Measurements from ENCODE around the gene MMP21.

MMP21 gene

DNA sequence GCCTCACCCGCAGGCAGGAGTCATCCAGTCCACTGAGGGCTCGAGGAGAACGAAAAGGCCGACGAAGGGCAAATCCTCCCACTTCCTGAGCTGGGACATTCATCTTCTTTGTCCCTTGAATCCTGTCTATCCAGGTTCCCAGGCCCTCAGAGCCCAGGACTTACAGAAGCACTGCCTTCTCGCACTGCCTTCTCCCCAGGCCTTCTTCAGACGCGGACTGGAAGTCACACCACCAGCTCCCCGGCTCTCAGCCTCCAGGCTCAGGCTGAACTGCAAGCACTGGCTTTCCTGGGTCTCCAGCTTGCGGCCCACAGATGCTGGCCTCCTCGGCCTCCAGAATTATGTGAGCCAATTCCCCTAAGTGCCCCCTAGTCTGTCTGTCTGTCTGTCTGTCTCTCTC is 6.4 kb upstream of the MMP21 start:
- H3K36me3 Mint-ChIP-seq (ENCODE audit: insufficient read depth): no peaks in the 10 kb centered on the region
- ATAC-seq (replicated peaks) (no peak), DNase-seq (no peak)
- no peaks in the 10 kb centered on the region for H3K9me3 Mint-ChIP-seq
- no peak overlapping the region for H3K27ac Mint-ChIP-seq
- no peak overlapping the region for H3K4me3 Mint-ChIP-seq
- peaks cover 2% of the 10 kb centered on the region in 2 donors for H3K4me1 Mint-ChIP-seq (ENCODE audit: low read depth in 2 of 2)
- peaks cover 12 to 16% of the 10 kb centered on the region in 2 donors for H3K27me3 Mint-ChIP-seq

DNA sequence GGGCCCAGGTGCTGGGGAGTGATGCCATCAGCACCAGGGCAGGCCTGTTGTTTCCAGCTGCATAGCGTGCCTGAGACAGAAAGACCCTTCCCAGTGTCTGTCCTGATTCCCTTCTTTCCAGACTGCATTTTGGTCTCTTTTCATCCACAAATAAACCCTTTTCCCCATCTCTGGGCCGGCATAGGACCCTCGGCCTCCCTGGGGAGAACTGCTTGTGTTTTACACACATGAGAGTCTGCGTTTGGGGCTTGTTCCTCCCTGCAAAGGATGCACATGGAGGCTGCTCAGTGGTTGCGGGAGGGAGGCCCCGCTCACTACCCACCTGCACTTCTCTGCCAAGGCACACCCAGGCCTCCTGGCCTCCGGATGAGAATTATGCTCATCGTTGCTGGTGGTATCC is 5.8 kb upstream of the MMP21 start:
- Mint-ChIP-seq H3K4me1 (ENCODE audit: low read depth in 2 of 2) (no peaks in the 10 kb centered on the region), H3K4me3 (no peak overlapping the region), H3K36me3 (ENCODE audit: insufficient read depth) (no peaks in the 10 kb centered on the region), H3K27me3 (peaks cover 12 to 16% of the 10 kb centered on the region in 2 donors), H3K9me3 (no peaks in the 10 kb centered on the region), H3K27ac (no peak overlapping the region)
- DNase-seq (no peak), ATAC-seq (replicated peaks) (no peak)

DNA sequence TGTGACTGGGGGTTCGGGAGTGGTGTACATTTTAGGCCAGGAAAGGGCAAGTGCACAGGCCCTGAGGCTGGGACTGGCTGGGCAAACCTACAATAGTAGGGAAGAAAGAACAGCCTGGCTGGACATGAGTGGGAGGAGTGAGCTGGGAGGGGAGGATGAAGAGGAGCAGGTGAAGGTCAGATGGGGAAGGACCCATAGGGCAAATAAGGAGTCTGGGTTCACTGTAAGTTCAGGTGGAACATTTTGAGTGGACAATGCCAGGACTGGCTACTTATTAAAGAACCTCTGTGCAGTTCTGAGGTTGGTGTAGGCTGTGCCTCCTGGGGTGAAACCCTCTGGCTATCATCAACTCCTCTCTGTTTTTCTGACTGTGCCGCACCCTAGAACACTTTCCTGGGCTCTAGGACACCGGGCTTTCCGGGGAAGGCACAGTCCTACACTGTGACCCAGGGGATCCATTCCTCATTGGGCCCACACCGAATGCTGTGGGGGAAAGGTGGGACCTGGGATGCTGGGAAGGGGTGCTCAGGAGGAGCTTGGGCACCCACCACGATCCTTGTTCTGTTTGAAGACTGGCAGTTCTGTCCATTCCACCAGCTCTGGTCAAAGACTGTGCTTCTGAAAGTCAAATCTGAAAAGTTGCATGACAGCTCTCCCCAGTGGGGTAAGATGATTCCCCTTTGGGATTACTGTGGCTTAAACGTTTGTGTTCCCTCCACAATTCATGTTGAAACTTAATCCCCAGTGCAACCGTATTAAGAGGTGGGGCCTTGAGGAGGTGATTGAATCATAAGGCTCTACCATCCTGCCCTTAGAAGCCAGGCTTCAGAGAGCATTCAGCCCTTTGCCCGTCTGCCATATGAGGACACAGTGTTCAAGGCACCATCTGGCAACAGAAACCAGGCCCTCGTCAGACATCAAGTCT is 4.0 kb upstream of the MMP21 start:
- no peak for DNase-seq
- H3K27me3 Mint-ChIP-seq: peaks cover 12 to 16% of the 10 kb centered on the region in 2 donors
- no peaks in the 10 kb centered on the region for H3K9me3 Mint-ChIP-seq
- ATAC-seq (replicated peaks): no peak
- H3K36me3 Mint-ChIP-seq (ENCODE audit: insufficient read depth): no peaks in the 10 kb centered on the region
- no peak overlapping the region for H3K4me3 Mint-ChIP-seq
- no peak overlapping the region for H3K27ac Mint-ChIP-seq
- no peaks in the 10 kb centered on the region for H3K4me1 Mint-ChIP-seq (ENCODE audit: low read depth in 2 of 2)

DNA sequence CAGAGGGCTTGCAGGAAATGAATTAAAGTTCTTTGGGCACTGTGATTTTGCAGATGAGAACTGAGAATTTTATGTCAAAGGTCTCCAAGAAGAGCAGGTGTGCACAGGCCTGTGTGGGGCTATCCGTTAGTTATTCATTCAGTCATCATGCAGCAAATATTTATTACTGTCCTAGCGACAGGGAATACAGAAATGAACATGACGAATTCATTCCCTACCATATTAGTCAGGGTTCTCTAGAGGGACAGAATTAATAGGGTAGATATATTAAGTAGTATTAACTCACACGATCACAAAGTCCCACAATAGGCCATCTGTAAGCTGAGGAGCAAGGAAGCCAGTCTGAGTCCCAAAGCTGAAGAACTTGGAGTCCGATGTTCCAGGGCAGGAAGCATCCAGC is 2.9 kb upstream of the MMP21 start:
- ATAC-seq (replicated peaks) (no peak), DNase-seq (no peak)
- Mint-ChIP-seq H3K27me3 (peaks cover 16 to 18% of the 10 kb centered on the region in 2 donors), H3K4me3 (no peak overlapping the region), H3K27ac (no peak overlapping the region), H3K4me1 (ENCODE audit: low read depth in 2 of 2) (no peaks in the 10 kb centered on the region), H3K9me3 (no peaks in the 10 kb centered on the region), H3K36me3 (ENCODE audit: insufficient read depth) (no peaks in the 10 kb centered on the region)

DNA sequence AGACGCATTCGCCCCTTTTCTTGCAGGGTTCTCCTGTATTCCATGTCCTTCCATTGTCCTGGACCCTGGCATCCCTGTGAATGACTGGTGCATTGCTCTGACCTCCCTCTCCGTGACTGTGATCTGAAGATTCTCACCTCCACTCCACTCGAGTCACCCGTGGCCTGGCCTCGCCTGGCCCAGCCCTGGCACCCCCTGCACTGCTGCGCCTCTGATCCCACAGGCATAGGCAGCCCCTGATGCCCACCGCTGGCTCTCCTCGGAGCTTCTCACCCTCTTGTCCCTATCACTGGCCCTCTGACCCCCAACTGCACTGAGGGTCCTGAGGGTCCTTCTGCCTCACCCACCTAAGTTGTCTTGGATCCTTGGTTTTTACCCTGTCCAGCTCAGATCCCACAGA is 2.2 kb upstream of the MMP21 start:
- no peak overlapping the region for H3K4me3 Mint-ChIP-seq
- no peaks in the 10 kb centered on the region for H3K9me3 Mint-ChIP-seq
- H3K27me3 Mint-ChIP-seq: peaks cover 16 to 18% of the 10 kb centered on the region in 2 donors
- ATAC-seq (replicated peaks): no peak
- H3K27ac Mint-ChIP-seq: no peak overlapping the region
- no peak for DNase-seq
- no peaks in the 10 kb centered on the region for H3K36me3 Mint-ChIP-seq (ENCODE audit: insufficient read depth)
- H3K4me1 Mint-ChIP-seq (ENCODE audit: low read depth in 2 of 2): no peaks in the 10 kb centered on the region

DNA sequence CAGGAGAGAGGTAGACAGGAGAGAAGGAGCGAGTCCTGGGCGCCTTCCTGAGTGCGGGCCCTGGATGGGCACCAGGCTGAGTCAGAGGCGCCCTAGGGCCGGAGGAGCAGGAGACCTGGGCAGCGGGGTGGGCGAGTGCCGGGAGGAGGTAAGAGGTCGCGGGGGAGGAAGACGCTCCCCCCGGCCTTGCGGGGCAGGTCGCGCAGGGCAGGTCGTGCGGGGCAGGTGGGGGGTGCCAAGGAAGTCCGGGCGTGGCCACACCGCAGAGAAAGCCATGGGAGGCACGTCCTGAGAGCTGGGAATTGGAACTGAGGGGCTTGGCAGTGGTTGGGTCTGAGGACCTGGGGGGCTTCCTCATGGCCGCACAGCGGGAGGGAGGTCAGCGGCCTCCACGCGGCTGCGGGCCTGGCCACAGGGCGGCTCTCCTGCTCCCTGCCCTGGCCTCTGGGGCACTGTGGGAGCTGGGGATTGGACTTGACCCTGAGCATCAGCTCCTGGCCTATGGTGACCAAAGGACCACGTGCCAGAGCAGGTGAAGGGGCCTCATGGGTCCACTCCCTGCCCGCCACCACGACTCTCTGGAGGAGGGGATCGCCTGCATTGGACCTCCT is 935 bp downstream of the MMP21 start:
- H3K27me3 Mint-ChIP-seq: peaks cover 16 to 18% of the 10 kb centered on the region in 2 donors
- H3K36me3 Mint-ChIP-seq (ENCODE audit: insufficient read depth): peaks cover 7% of the 10 kb centered on the region
- H3K4me1 Mint-ChIP-seq (ENCODE audit: low read depth in 2 of 2): no peaks in the 10 kb centered on the region
- H3K9me3 Mint-ChIP-seq: no peaks in the 10 kb centered on the region
- no peak for DNase-seq
- no peak overlapping the region for H3K27ac Mint-ChIP-seq
- no peak overlapping the region for H3K4me3 Mint-ChIP-seq
- ATAC-seq (replicated peaks): no peak

DNA sequence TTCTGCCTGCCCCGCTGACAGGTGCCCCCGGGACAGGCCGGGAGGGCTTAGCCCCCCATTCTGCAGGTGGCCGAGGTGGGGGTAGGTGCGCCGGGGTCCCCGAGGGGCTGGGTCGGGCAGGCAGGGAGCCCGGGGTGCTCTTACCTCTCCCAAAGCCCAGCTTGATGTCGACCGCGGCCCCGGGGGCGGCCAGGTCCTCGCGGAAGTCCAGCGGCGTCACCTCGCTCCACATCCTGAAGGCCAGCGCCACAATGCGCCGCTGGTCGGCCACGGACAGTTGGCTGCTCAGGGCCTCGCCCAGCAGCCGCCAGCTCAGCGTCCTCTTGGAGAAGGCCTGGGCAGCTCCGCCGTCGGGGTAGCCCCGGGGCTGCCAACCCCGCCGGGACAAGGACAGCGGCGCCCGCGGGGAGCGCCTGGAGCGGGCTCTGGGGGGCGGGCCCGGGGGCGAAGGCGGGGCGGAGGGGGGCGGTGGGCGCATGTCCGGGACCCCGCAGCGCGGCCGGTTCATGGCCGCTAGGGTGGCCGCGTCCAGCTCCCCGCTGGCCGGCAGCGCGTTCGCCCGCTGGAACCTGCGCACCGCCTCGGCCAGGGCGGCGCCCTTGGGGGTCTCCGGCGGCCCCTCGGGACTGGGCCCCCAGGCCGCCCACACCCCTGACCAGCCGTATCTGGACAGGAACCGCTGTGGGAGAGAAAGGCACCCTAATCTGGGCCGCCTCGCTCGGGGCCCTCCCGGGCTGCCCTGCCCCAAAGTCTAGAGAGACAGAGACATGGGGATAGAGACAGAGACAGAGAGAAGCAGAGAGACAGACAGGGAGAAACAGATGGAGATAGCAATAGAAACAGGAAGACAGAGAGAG is 1.7 kb downstream of the MMP21 start:
- Mint-ChIP-seq H3K27me3 (peaks cover 16 to 18% of the 10 kb centered on the region in 2 donors), H3K36me3 (ENCODE audit: insufficient read depth) (peaks cover 7% of the 10 kb centered on the region), H3K27ac (no peak overlapping the region), H3K4me1 (ENCODE audit: low read depth in 2 of 2) (no peaks in the 10 kb centered on the region), H3K4me3 (no peak overlapping the region), H3K9me3 (no peaks in the 10 kb centered on the region)
- ATAC-seq (replicated peaks) (no peak), DNase-seq (no peak)

DNA sequence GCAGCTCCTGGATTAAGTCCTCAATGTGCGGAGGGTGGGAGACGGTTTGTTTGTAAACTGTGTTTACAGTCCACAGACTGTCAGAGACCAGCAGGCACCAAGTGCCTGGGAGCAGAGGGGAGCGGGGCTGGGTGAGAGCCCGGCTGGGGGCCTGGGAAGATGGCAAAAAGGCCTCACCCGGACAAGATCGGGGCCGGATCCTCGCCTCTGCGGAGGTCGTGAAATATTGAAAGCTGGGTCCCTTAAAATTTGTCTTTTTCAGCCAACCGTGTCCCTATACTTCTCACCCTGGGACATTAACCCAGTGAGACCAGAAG is 2.8 kb downstream of the MMP21 start:
- DNase-seq (no peak), ATAC-seq (replicated peaks) (no peak)
- Mint-ChIP-seq H3K4me3 (no peak overlapping the region), H3K4me1 (ENCODE audit: low read depth in 2 of 2) (no peaks in the 10 kb centered on the region), H3K36me3 (ENCODE audit: insufficient read depth) (peaks cover 12% of the 10 kb centered on the region), H3K27ac (no peak overlapping the region), H3K27me3 (peaks cover 7 to 12% of the 10 kb centered on the region in 2 donors), H3K9me3 (no peaks in the 10 kb centered on the region)

DNA sequence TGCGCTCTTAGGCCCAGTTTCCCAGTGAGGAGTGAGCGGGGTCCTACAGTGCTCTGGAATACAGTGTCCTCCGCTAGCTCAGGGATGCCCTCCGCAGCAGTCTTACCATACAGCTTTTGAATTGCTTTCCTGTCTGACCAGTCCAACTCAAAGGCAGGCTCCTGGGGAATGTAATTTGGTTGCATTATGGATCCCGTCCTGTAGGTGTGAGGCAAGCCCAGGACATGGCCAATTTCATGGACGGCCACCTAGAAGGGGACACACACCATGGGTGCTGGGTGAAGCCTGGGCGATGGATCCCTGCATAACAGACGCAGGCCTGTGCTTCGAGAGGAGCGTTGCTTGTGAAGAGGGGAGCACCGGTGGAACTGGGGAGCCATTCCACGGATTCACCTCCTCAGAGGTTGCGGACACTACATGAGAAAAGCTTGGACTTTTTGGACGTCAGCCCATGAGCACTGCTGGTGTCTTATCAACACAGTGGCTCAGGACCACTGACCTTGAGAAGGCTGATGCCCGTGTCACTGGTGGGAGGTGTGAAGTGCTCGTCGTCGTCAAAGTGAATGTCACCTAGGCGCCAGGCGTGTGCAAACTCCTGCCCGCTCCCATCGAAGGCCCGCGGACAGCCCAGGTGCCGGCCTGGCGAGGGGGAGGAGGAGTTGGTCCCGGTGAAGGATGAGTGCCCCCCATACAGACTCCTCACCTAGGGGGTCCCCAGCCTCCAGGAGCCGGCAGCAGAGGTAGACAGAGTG is 3.3 kb downstream of the MMP21 start:
- DNase-seq: no peak
- no peaks in the 10 kb centered on the region for H3K4me1 Mint-ChIP-seq (ENCODE audit: low read depth in 2 of 2)
- H3K36me3 Mint-ChIP-seq (ENCODE audit: insufficient read depth): peaks cover 12% of the 10 kb centered on the region
- peaks cover 2 to 6% of the 10 kb centered on the region in 2 donors for H3K27me3 Mint-ChIP-seq
- ATAC-seq (replicated peaks): no peak
- no peak overlapping the region for H3K4me3 Mint-ChIP-seq
- no peak overlapping the region for H3K27ac Mint-ChIP-seq
- H3K9me3 Mint-ChIP-seq: no peaks in the 10 kb centered on the region

DNA sequence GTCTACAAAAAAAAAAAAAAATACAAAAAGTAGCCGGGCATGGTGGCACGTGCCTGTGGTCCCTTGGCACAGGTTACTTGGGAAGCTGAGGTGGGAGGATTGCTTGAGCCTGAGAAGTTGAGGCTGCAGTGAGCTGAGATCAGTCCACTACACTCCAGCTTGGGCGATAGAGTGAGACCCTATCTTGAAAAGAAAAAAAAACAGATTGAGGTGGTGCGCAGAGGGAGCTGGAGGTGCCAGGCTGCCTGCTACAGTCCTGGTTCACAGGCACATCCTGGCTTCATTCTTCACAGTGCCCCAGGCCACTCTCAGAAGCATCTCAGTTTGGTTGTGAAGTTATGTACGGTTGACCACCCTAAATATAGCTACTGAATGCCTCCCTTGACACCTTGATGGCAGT is 4.8 kb downstream of the MMP21 start:
- DNase-seq (no peak), ATAC-seq (replicated peaks) (no peak)
- no peak overlapping the region for H3K27ac Mint-ChIP-seq
- no peak overlapping the region for H3K4me3 Mint-ChIP-seq
- no peaks in the 10 kb centered on the region for H3K9me3 Mint-ChIP-seq
- peaks cover 0 to 6% of the 10 kb centered on the region in 2 donors for H3K27me3 Mint-ChIP-seq
- H3K36me3 Mint-ChIP-seq (ENCODE audit: insufficient read depth): peaks cover 12% of the 10 kb centered on the region
- H3K4me1 Mint-ChIP-seq (ENCODE audit: low read depth in 2 of 2): no peaks in the 10 kb centered on the region

DNA sequence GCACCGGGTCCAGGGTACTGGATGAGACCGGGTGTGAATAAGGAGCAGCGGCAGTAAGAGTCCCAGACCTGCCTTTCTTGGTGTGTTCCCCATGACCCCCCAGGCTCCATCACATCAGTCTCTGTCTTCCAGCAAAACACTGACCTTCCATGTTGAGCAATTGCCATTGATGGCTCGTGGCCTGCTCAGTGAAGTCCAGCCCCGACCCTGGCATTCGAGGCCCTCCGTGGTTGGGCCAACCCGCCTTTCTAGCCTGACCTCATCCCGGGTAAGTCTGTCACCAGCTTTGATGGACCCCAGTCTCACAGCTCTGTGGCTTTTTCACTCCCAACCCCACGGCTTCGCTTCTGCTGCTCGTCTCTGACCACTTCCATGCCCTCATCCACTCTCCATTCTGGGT is 6.4 kb downstream of the MMP21 start:
- H3K9me3 Mint-ChIP-seq: no peaks in the 10 kb centered on the region
- DNase-seq: no peak
- H3K27me3 Mint-ChIP-seq: peaks cover 0 to 1% of the 10 kb centered on the region in 2 donors
- H3K36me3 Mint-ChIP-seq (ENCODE audit: insufficient read depth): peaks cover 24% of the 10 kb centered on the region
- ATAC-seq (replicated peaks): no peak
- H3K27ac Mint-ChIP-seq: no peak overlapping the region
- H3K4me3 Mint-ChIP-seq: no peak overlapping the region
- H3K4me1 Mint-ChIP-seq (ENCODE audit: low read depth in 2 of 2): no peaks in the 10 kb centered on the region

DNA sequence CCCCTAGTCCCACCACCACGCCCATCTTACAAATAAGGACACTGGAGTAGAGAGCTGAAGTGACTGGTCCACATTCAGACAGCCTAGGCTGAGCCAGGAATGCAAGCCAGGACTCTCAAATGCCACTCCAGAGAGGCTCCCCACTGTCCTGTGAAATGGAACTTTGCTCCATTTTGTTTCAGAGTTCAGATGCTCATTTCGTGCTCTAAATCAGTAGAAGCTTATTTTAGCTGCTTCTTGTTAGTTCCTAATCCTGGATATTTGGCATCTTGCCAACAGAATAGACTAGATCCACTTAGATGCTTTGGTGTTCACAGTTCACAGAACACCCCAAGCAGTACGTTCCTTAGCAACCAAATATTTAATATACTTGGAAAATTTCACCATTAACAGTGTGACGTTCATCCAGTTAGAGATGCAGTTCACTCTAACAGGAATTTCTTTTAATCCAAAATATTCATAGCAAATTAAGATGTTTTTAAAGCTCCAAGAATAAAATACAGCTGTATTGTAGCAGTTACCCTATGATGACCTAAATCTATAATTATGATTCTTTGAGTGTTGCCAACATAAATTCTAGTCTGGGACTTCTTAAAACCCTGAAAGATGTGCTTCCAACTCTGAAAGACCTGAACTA is 7.3 kb downstream of the MMP21 start:
- peaks cover 33% of the 10 kb centered on the region for H3K36me3 Mint-ChIP-seq (ENCODE audit: insufficient read depth)
- no peaks in the 10 kb centered on the region for H3K27me3 Mint-ChIP-seq
- no peaks in the 10 kb centered on the region for H3K4me1 Mint-ChIP-seq (ENCODE audit: low read depth in 2 of 2)
- H3K9me3 Mint-ChIP-seq: no peaks in the 10 kb centered on the region
- DNase-seq (no peak), ATAC-seq (replicated peaks) (no peak)
- no peak overlapping the region for H3K27ac Mint-ChIP-seq
- no peak overlapping the region for H3K4me3 Mint-ChIP-seq

DNA sequence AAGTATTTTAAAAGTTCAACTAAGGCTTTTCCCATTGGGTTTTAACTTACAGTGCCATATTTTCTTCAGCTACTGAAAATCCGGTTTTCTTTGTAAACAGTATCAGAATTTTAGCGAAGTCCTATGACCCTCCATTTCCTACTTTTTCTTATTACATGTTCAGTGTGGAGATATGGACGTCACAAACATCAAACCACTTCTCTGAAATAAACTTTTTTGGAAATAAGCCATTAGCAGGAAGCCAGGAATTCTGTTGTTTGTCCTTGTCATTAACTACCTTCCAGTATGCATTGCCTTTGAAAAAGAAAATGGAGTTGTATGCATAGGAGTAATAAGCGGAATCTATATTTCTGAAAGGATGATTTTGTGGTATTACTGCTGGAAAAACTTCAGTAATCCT is 9.1 kb downstream of the MMP21 start:
- DNase-seq: no peak
- H3K27me3 Mint-ChIP-seq: no peaks in the 10 kb centered on the region
- no peaks in the 10 kb centered on the region for H3K4me1 Mint-ChIP-seq (ENCODE audit: low read depth in 2 of 2)
- no peaks in the 10 kb centered on the region for H3K9me3 Mint-ChIP-seq
- ATAC-seq (replicated peaks): no peak
- H3K36me3 Mint-ChIP-seq (ENCODE audit: insufficient read depth): peaks cover 38% of the 10 kb centered on the region
- no peak overlapping the region for H3K4me3 Mint-ChIP-seq
- H3K27ac Mint-ChIP-seq: no peak overlapping the region

All from effector memory CD8-positive, alpha-beta T cell (primary cell).